HEK293 (cell line): Measurements from ENCODE around the gene LAPTM4A.

Experiments
- MYNN ChIP-seq: fragments of 450-650 bp; formaldehyde crosslinking; IDR thresholded peaks from 2 replicates; pipeline ENCODE4 v1.5.1; 2016; ENCODE audit warnings: missing biosample characterization, missing genetic modification characterization, borderline replicate concordance
- YY1 ChIP-seq: fragments of 450-650 bp; formaldehyde crosslinking; IDR thresholded peaks from 2 replicates; pipeline ENCODE4 v1.5.1; 2018; ENCODE audit warnings: missing biosample characterization, missing genetic modification characterization
- ZBTB21 ChIP-seq: fragments of 450-650 bp; formaldehyde crosslinking; IDR thresholded peaks from 2 replicates; pipeline ENCODE4 v1.5.1; 2017; ENCODE audit warnings: missing biosample characterization, missing genetic modification characterization
- ZBTB7A ChIP-seq: fragments of 450-650 bp; formaldehyde crosslinking; IDR thresholded peaks from 2 replicates; pipeline ENCODE4 v1.5.1; 2016; ENCODE audit warnings: low read depth, missing biosample characterization, missing genetic modification characterization
- ZEB2 ChIP-seq: fragments of 450-650 bp; formaldehyde crosslinking; IDR thresholded peaks from 2 replicates; pipeline ENCODE4 v1.5.1; 2016; ENCODE audit warnings: missing biosample characterization, missing genetic modification characterization
- ZNF354C ChIP-seq: fragments of 450-650 bp; formaldehyde crosslinking; IDR thresholded peaks from 2 replicates; pipeline ENCODE4 v1.5.1; 2016; ENCODE audit warnings: missing biosample characterization, missing genetic modification characterization, low read depth, borderline replicate concordance
- ZNF561 ChIP-seq: fragments of 450-650 bp; IDR thresholded peaks from 2 replicates; pipeline ENCODE4 v1.5.1; 2018; ENCODE audit warnings: missing biosample characterization, missing genetic modification characterization, borderline replicate concordance
- ZNF626 ChIP-seq: fragments of 450-650 bp; sonication (Bioruptor Pico); formaldehyde crosslinking; IDR thresholded peaks from 2 replicates; pipeline ENCODE4 v1.5.1; 2018; ENCODE audit warnings: missing biosample characterization, missing genetic modification characterization, inconsistent platforms
- ZNF830 ChIP-seq: fragments of 450-650 bp; IDR thresholded peaks from 2 replicates; pipeline ENCODE4 v1.5.0; 2018; ENCODE audit warnings: missing biosample characterization, missing genetic modification characterization, low read depth, mild to moderate bottlenecking, moderate library complexity
- TF ChIP-seq, protein P1 (sequence below): fragments of 450-650 bp; formaldehyde crosslinking; IDR thresholded peaks from 2 replicates; pipeline ENCODE4 v1.5.1; 2016; ENCODE audit warnings: missing biosample characterization, missing genetic modification characterization
- TF ChIP-seq, protein P2 (sequence below): fragments of 450-650 bp; formaldehyde crosslinking; IDR thresholded peaks from 2 replicates; pipeline ENCODE4 v1.5.1; 2016; ENCODE audit warnings: missing biosample characterization, missing genetic modification characterization

DNA sequence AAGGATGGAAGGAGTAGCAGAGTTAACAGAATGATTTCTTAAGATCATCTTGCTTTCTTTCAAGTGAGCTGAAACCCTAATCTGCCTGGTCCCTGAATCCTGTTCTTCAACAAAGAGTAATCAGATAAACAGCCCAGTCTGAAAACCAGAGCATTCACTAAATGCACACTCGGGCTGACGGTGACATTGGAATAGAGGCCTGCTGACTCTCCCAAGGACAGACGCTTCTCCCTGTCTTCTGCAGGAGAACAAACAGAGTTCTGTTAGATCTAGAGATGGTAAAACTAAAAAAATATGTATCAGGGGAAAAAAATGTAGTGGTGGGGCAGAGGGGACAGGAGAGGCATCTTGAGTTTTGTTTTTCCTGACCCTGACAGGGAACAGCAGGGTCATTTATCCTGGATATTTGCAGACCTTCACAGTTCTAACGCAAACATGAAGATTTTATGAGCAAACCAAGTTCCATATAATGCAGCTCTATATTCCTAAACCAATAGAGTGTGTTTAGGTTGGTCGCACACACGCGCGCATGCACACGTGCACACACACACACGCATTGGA lies 46.3 kb downstream of the LAPTM4A start:
- TF ChIP-seq ZBTB21 (tag by site-specific recombination) (no peak), ZNF626 (no peak), ZNF561 (tag by site-specific recombination) (no peak), ZNF830 (no peak), ZEB2 (tag by site-specific recombination) (no peak), YY1 (tag by site-specific recombination) (no peak), MYNN (no peak), ZNF354C (no peak), ZBTB7A (tag by site-specific recombination) (no peak)
- TF ChIP-seq, protein P1, sequence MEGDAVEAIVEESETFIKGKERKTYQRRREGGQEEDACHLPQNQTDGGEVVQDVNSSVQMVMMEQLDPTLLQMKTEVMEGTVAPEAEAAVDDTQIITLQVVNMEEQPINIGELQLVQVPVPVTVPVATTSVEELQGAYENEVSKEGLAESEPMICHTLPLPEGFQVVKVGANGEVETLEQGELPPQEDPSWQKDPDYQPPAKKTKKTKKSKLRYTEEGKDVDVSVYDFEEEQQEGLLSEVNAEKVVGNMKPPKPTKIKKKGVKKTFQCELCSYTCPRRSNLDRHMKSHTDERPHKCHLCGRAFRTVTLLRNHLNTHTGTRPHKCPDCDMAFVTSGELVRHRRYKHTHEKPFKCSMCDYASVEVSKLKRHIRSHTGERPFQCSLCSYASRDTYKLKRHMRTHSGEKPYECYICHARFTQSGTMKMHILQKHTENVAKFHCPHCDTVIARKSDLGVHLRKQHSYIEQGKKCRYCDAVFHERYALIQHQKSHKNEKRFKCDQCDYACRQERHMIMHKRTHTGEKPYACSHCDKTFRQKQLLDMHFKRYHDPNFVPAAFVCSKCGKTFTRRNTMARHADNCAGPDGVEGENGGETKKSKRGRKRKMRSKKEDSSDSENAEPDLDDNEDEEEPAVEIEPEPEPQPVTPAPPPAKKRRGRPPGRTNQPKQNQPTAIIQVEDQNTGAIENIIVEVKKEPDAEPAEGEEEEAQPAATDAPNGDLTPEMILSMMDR (tag by site-specific recombination): no peak
- TF ChIP-seq, protein P2, sequence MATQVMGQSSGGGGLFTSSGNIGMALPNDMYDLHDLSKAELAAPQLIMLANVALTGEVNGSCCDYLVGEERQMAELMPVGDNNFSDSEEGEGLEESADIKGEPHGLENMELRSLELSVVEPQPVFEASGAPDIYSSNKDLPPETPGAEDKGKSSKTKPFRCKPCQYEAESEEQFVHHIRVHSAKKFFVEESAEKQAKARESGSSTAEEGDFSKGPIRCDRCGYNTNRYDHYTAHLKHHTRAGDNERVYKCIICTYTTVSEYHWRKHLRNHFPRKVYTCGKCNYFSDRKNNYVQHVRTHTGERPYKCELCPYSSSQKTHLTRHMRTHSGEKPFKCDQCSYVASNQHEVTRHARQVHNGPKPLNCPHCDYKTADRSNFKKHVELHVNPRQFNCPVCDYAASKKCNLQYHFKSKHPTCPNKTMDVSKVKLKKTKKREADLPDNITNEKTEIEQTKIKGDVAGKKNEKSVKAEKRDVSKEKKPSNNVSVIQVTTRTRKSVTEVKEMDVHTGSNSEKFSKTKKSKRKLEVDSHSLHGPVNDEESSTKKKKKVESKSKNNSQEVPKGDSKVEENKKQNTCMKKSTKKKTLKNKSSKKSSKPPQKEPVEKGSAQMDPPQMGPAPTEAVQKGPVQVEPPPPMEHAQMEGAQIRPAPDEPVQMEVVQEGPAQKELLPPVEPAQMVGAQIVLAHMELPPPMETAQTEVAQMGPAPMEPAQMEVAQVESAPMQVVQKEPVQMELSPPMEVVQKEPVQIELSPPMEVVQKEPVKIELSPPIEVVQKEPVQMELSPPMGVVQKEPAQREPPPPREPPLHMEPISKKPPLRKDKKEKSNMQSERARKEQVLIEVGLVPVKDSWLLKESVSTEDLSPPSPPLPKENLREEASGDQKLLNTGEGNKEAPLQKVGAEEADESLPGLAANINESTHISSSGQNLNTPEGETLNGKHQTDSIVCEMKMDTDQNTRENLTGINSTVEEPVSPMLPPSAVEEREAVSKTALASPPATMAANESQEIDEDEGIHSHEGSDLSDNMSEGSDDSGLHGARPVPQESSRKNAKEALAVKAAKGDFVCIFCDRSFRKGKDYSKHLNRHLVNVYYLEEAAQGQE (tag by site-specific recombination): no peak
